ENCODE results near the gene NPY1R. TPM values are rescaled to one million over a fixed set of nuclear protein-coding genes. Genes with fewer than 3 reads are reported as not detected.

Gene NPY1R
- total RNA-seq, 1 donor from 2014 or later = 4.6 TPM

- no peak for ATAC-seq
- no peak overlapping the region for H3K4me3 ChIP-seq
Measured at GRCh38 chr4:163356104-163356503, 23.7 kb upstream of the NPY1R start.

GRCh38 chr4:163353054-163353453, 20.7 kb upstream of the NPY1R start:
- intact Hi-C loops (cut with DNase I) = no loop called here
- no peak overlapping the region for H3K27ac ChIP-seq
- no peaks in the 10 kb centered on the region for H3K9me3 ChIP-seq
- DNase-seq = no peak
- TF ChIP-seq, protein P1, sequence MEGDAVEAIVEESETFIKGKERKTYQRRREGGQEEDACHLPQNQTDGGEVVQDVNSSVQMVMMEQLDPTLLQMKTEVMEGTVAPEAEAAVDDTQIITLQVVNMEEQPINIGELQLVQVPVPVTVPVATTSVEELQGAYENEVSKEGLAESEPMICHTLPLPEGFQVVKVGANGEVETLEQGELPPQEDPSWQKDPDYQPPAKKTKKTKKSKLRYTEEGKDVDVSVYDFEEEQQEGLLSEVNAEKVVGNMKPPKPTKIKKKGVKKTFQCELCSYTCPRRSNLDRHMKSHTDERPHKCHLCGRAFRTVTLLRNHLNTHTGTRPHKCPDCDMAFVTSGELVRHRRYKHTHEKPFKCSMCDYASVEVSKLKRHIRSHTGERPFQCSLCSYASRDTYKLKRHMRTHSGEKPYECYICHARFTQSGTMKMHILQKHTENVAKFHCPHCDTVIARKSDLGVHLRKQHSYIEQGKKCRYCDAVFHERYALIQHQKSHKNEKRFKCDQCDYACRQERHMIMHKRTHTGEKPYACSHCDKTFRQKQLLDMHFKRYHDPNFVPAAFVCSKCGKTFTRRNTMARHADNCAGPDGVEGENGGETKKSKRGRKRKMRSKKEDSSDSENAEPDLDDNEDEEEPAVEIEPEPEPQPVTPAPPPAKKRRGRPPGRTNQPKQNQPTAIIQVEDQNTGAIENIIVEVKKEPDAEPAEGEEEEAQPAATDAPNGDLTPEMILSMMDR (IDR thresholded peaks at IDR 0.05) = no peak
- H3K4me1 ChIP-seq = no peaks in the 10 kb centered on the region
- no peak for ATAC-seq
- peaks cover 12% of the 10 kb centered on the region for H3K27me3 ChIP-seq
- no peaks in the 10 kb centered on the region for H3K36me3 ChIP-seq
- no peak overlapping the region for H3K4me3 ChIP-seq

More at GRCh38 chr4:163356104-163356503, 23.7 kb upstream of the NPY1R start:
- intact Hi-C loops (cut with DNase I) = no loop called here
- TF ChIP-seq, protein P1 (IDR thresholded peaks at IDR 0.05) = no peak
- H3K4me1 ChIP-seq = no peaks in the 10 kb centered on the region
- H3K36me3 ChIP-seq = no peaks in the 10 kb centered on the region
- no peaks in the 10 kb centered on the region for H3K9me3 ChIP-seq
- no peak for DNase-seq
- H3K27me3 ChIP-seq = peaks cover 11% of the 10 kb centered on the region
- no peak overlapping the region for H3K27ac ChIP-seq

- no peak for ATAC-seq
Measured at GRCh38 chr4:163350672-163351071, 18.3 kb upstream of the NPY1R start.

GRCh38 chr4:163344147-163345125, 12.0 kb upstream of the NPY1R start:
- no peaks in the 10 kb centered on the region for H3K9me3 ChIP-seq
- no peak for DNase-seq
- no peaks in the 10 kb centered on the region for H3K36me3 ChIP-seq
- no peak overlapping the region for H3K27ac ChIP-seq
- TF ChIP-seq, protein P1 (IDR thresholded peaks at IDR 0.05) = no peak
- intact Hi-C loops (cut with DNase I) = no loop called here
- H3K4me3 ChIP-seq = peak overlapping the region; percentile 36
- H3K4me1 ChIP-seq = no peaks in the 10 kb centered on the region
- ATAC-seq = peak; percentile 56
- H3K27me3 ChIP-seq = peaks cover 59% of the 10 kb centered on the region

More at GRCh38 chr4:163350672-163351071, 18.3 kb upstream of the NPY1R start:
- peaks cover 28% of the 10 kb centered on the region for H3K27me3 ChIP-seq
- no peak overlapping the region for H3K4me3 ChIP-seq
- TF ChIP-seq, protein P1 (IDR thresholded peaks at IDR 0.05) = no peak
- no peaks in the 10 kb centered on the region for H3K9me3 ChIP-seq
- H3K36me3 ChIP-seq = no peaks in the 10 kb centered on the region
- H3K27ac ChIP-seq = no peak overlapping the region
- DNase-seq = no peak
- no peaks in the 10 kb centered on the region for H3K4me1 ChIP-seq
- intact Hi-C loops (cut with DNase I) = no loop called here

DNA sequence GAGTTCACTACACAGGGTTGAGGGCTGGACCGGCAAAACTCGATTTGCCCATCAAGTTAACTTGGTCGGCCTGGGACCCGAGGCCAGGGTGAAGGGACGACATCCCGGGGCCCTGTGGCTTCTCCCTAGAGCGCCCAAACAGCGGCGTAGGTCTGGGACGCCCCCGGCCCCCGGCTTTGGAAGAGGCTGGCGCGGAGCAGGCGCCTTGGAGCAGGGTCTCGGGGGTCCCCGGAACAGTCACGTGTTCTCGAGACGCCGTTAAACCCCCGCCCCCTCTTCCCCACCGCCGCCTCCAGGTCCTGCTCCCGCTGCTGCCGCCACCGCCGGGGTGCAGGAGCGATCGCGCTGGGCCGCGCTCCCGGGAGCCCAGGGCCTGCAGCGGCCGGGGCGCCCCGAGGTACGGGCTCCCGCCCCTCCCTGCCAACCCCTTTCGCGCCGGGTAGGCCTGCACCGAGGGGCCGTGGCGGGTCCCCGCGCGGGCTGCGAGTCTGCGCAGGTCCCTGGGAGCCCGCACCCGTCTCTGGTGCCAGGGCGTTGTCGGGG, 11.3 kb upstream of the NPY1R start, which contains the start of gene NPY5R:
Gene NPY5R, plus strand, starts transcription at position 289 of the 543 bp plus-strand sequence. CDS start 6,382 bp downstream, outside the sequence.
- H3K4me1 ChIP-seq = no peaks in the 10 kb centered on the region
- peak; percentile 66 for ATAC-seq
- H3K9me3 ChIP-seq = no peaks in the 10 kb centered on the region
- H3K27ac ChIP-seq = no peak within 1 kb of the TSS
- peak within 1 kb of the TSS; percentile 36 for H3K4me3 ChIP-seq
- TF ChIP-seq, protein P1 (IDR thresholded peaks at IDR 0.05) = no peak
- no peaks in the 10 kb centered on the region for H3K36me3 ChIP-seq
- H3K27me3 ChIP-seq = peaks cover 53% of the 10 kb centered on the region
- DNase-seq = no peak
- intact Hi-C loops (cut with DNase I) = no loop called here

All from upper lobe of right lung (tissue), 1 donor.